ENCODE data around the gene DDX4.

Gene DDX4

GRCh38 chr5:55758231-55758630 is 20.4 kb downstream of the DDX4 start:
- TF ChIP-seq REST (IDR thresholded peaks at IDR 0.05; ENCODE audit: insufficient read depth in 1 of 2, low read depth in 2 of 2, low read length in 2 of 2) (no peak), POLR2AphosphoS5 (IDR thresholded peaks at IDR 0.05; ENCODE audit: low read depth, low read length) (no peak), SIN3A (IDR thresholded peaks at IDR 0.05; ENCODE audit: borderline replicate concordance, insufficient read depth, low read length) (no peak), TAF1 (IDR thresholded peaks at IDR 0.05; ENCODE audit: borderline replicate concordance, insufficient read depth, low read length) (no peak), FOXP2 (optimal IDR thresholded peaks at IDR 0.05; ENCODE audit: borderline replicate concordance, extremely low read depth, extremely low read length, insufficient read depth) (no peak)

- TF ChIP-seq REST (IDR thresholded peaks at IDR 0.05; ENCODE audit: insufficient read depth in 1 of 2, low read depth in 2 of 2, low read length in 2 of 2) = no peak
- no peak for TF ChIP-seq SIN3A (IDR thresholded peaks at IDR 0.05; ENCODE audit: borderline replicate concordance, insufficient read depth, low read length)
- TF ChIP-seq POLR2AphosphoS5 (IDR thresholded peaks at IDR 0.05; ENCODE audit: low read depth, low read length) = no peak
- TF ChIP-seq FOXP2 (optimal IDR thresholded peaks at IDR 0.05; ENCODE audit: borderline replicate concordance, extremely low read depth, extremely low read length, insufficient read depth) = no peak
- TF ChIP-seq TAF1 (IDR thresholded peaks at IDR 0.05; ENCODE audit: borderline replicate concordance, insufficient read depth, low read length) = no peak
Measured at GRCh38 chr5:55758714-55759113, 20.9 kb downstream of the DDX4 start.

- no peak for TF ChIP-seq TAF1 (IDR thresholded peaks at IDR 0.05; ENCODE audit: borderline replicate concordance, insufficient read depth, low read length)
- TF ChIP-seq SIN3A (IDR thresholded peaks at IDR 0.05; ENCODE audit: borderline replicate concordance, insufficient read depth, low read length) = no peak
- no peak for TF ChIP-seq REST (IDR thresholded peaks at IDR 0.05; ENCODE audit: insufficient read depth in 1 of 2, low read depth in 2 of 2, low read length in 2 of 2)
- TF ChIP-seq FOXP2 (optimal IDR thresholded peaks at IDR 0.05; ENCODE audit: borderline replicate concordance, extremely low read depth, extremely low read length, insufficient read depth) = no peak
- no peak for TF ChIP-seq POLR2AphosphoS5 (IDR thresholded peaks at IDR 0.05; ENCODE audit: low read depth, low read length)
Measured at GRCh38 chr5:55763746-55764420, 26.0 kb downstream of the DDX4 start.

- TF ChIP-seq POLR2AphosphoS5 (IDR thresholded peaks at IDR 0.05; ENCODE audit: low read depth, low read length) (no peak), FOXP2 (optimal IDR thresholded peaks at IDR 0.05; ENCODE audit: borderline replicate concordance, extremely low read depth, extremely low read length, insufficient read depth) (no peak), SIN3A (IDR thresholded peaks at IDR 0.05; ENCODE audit: borderline replicate concordance, insufficient read depth, low read length) (no peak), REST (IDR thresholded peaks at IDR 0.05; ENCODE audit: insufficient read depth in 1 of 2, low read depth in 2 of 2, low read length in 2 of 2) (no peak), TAF1 (IDR thresholded peaks at IDR 0.05; ENCODE audit: borderline replicate concordance, insufficient read depth, low read length) (no peak)
Measured at GRCh38 chr5:55768279-55768678, 30.4 kb downstream of the DDX4 start.

Data from PFSK-1 (cell line).